HT1080 (cell line): ENCODE results near the gene TET3. TPM values are rescaled to one million over a fixed set of nuclear protein-coding genes. Genes with fewer than 3 reads are reported as not detected.

Source experiments
- DNase-seq: peaks from one replicate; pipeline ENCODE4 v3.0.0-alpha.2; 2015; ENCODE audit warnings: low read depth
- small RNA-seq: library from RNA; depleted of rRNA; stranded (forward); fragments of <200 nt; gene quantifications from one replicate; pipeline ENCODE3, GENCODE V24; 2014
- total RNA-seq: library from RNA; depleted of rRNA; stranded (reverse); fragments of >200 nt; shearing (Covaris generic); gene quantifications from 2 replicates; pipeline ENCODE4 v1.2.3, GENCODE V29; 2014; rRNA removed

TET3 gene
- total RNA-seq, 1 experiment from 2014 or later, result 4.4 TPM

GRCh38 chr2:74031221-74031620, 46.5 kb downstream of the TET3 start:
- DNase-seq, result no peak

GRCh38 chr2:74031959-74032287, 47.2 kb downstream of the TET3 start:
- no peak for DNase-seq

- DNase-seq, result no peak
Measured at GRCh38 chr2:74033375-74033774, 48.7 kb downstream of the TET3 start.

Small RNA genes lying within 50 kb of the gene (small RNA-seq; reads per million reads assigned to genes)
- gene AC110801.1 (not detected), gene RNA5SP97 (not detected)

Other genes starting within 250 kb of the TET3 start
- gene TPRKB, start 247.6 kb upstream of the TET3 start, total RNA-seq, result 94.5 and 97.8 TPM in 2 replicates
- 38.0 and 49.5 TPM in 2 replicates for gene DUSP11, start 204.8 kb upstream of the TET3 start, total RNA-seq
- gene C2orf78, start 200.7 kb upstream of the TET3 start, total RNA-seq, result not detected in 2 replicates
- 41.2 and 52.8 TPM in 2 replicates for gene STAMBP, start 155.9 kb upstream of the TET3 start, total RNA-seq
- gene ACTG2, start 91.9 kb upstream of the TET3 start, total RNA-seq, result not detected in 2 replicates
- 89.7 and 92.1 TPM in 2 replicates for gene DGUOK, start 58.0 kb upstream of the TET3 start, total RNA-seq
- gene BOLA3, start 163.0 kb downstream of the TET3 start, total RNA-seq, result 125 and 156 TPM in 2 replicates
- 77.6 and 83.8 TPM in 2 replicates for gene MOB1A, start 194.0 kb downstream of the TET3 start, total RNA-seq
- 201 and 225 TPM in 2 replicates for gene MTHFD2, start 213.7 kb downstream of the TET3 start, total RNA-seq